Stimulated activated effector memory CD8-positive, alpha-beta T cell treated with anti-CD3 and anti-CD28 coated beads, Interleukin-12 subunit alpha, Interleukin-12 subunit beta, amount 100 ng/mL, for 72 hours (primary cell): ENCODE data around the gene STYXL1.

ENCODE experiments used
- ATAC-seq: fragments of 150-1000 bp; cut with Tn5 transposase; 2 replicates; pipeline ENCODE4 v1.10.0; 2021
- DNase-seq, 2 donors: peaks; one replicate each; pipeline ENCODE4 v3.0.0; 2021 to 2022; ENCODE audit warnings: low spot score in 2 of 2
- H3K27ac Mint-ChIP-seq: one replicate; pipeline ENCODE4 v1.8.0; 2022; ENCODE audit warnings: mild to moderate bottlenecking, mixed read lengths
- H3K36me3 Mint-ChIP-seq: one replicate; pipeline ENCODE4 v1.8.0; 2022; ENCODE audit warnings: mild to moderate bottlenecking, mixed read lengths
- H3K4me1 Mint-ChIP-seq: one replicate; pipeline ENCODE4 v1.8.0; 2022; ENCODE audit warnings: mixed read lengths
- H3K4me3 Mint-ChIP-seq: one replicate; pipeline ENCODE4 v1.8.0; 2022; ENCODE audit warnings: mild to moderate bottlenecking, mixed read lengths
- H3K9me3 Mint-ChIP-seq: one replicate; pipeline ENCODE4 v1.8.0; 2022; ENCODE audit warnings: mixed read lengths

STYXL1 gene

DNA sequence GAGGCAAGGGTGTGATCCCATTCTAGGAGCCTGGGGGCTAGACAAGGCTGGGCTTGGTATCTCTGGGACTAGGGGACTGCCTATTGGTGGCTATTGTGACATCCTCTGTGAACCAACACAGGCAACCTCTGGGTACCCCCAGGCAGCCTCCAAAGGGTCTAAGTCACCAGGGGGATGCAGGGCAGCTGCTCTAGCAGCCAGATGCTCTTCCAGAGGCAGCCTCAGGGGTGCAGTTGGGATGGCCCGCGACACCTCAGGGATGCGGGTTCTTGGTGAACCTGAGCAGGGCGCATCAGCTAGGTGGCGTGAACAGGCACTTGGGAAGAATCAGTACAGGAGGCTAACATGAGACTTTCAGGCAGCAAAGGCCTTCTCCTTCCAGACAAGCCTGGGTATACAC, 51.8 kb downstream of the STYXL1 start:
- Mint-ChIP-seq H3K9me3 (no peaks in the 10 kb centered on the region), H3K4me3 (no peak overlapping the region), H3K4me1 (peaks cover 24% of the 10 kb centered on the region), H3K27ac (no peak overlapping the region), H3K36me3 (peaks cover 13% of the 10 kb centered on the region)
- DNase-seq: no peak
- ATAC-seq: no peak

DNA sequence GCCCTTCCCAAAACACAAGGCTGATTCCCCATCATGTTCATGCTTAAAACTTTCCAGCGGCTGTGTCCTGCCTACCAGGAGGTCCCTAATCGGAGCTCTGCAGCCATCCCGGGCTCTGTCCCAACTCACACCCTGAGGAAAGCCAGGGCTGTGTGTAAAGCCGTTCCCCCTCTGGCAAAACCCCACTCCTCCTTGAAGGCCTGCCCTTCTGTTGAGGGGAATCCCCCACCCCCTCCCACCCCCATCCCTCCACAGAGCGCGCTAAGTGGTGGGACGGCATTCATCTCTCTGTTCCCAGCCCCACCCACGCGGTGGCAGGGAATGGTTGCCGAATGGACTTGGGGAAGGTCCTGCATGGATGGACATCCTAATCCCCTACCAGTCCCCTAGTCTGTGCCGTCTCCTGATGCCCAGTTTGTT, 52.7 kb downstream of the STYXL1 start:
- no peaks in the 10 kb centered on the region for H3K9me3 Mint-ChIP-seq
- DNase-seq (no peak), ATAC-seq (no peak)
- peaks cover 13% of the 10 kb centered on the region for H3K36me3 Mint-ChIP-seq
- H3K4me3 Mint-ChIP-seq: peak overlapping the region; percentile 70
- peaks cover 34% of the 10 kb centered on the region for H3K4me1 Mint-ChIP-seq
- no peak overlapping the region for H3K27ac Mint-ChIP-seq

DNA sequence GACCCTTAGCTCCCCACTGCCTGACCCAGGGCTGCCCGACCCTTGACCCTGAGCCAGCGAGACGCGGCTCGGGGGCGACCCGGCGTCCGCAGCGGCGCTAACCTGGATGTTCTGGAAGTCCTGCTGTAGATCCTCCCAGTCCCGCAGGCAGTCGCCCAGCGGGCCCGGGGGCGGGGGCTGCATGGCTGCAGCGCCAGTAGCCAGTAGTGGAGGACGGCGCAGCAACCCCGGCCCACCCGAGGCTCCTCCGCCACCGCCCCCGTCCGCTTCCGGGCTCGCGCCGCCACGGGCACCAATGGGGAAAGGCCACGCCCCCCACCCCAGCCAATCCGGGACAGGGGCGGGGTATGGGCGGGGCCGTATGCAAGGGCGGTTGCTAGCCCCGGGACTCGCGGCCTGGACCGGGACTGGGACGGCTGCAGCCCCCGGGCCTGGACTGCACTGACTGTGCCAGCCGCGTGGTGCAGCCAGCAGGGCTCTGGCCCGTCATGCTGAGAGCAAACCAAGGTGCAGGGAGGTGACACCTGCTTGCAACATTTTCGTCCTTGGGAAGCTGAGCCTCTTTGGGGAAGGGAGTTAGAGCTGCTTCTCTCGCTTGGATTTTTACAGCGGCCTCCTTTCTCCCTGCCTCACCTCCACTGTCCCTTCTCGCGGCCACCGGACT, 53.3 kb downstream of the STYXL1 start, which contains the start of gene TMEM120A:
TMEM120A (minus strand) TSS at position 208 of the 664 bp plus-strand sequence; CDS start at position 183, 25 bp downstream.
- DNase-seq (peak; percentile 92 to 95), ATAC-seq (peak; percentile 96)
- Mint-ChIP-seq H3K4me1 (peaks cover 39% of the 10 kb centered on the region), H3K4me3 (peak within 1 kb of the TSS; percentile 70), H3K36me3 (peaks cover 13% of the 10 kb centered on the region), H3K27ac (peak within 1 kb of the TSS; percentile 65), H3K9me3 (no peaks in the 10 kb centered on the region)

DNA sequence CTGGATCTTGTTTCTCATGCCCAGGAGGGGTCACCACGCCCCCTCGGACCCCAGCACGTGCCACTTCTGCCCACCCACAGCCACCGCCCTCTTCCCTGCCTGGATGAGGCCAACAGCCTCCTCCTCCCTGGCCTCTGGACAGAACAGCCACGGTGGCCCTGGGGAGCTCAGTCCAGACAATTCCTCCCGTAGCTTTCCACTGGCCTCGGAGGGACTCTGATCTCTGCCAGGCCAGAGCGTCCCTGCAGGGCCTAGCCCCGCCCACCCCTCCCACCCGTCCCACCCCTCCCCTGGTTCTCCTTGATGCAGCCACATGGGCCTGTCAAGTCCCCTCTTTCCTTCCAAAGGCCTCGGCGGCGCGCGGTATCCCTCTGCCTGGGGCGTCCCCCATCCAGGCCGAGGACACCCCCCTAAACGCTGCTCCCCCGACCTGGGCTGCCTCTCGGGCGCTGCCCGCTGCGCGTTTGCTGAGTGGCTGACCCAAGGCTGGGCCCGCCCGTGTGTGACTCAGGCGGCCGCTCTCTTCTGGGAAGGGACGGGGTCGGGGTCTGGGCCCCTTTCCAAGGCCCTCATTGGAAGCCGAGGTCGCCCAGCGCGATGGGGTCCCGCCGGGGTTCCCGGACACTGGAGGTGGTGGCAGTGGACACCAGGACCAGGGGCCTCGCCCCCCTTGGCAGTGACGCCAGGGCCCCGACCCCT, 54.0 kb downstream of the STYXL1 start:
- Mint-ChIP-seq H3K36me3 (peaks cover 13% of the 10 kb centered on the region), H3K4me1 (peaks cover 41% of the 10 kb centered on the region), H3K9me3 (no peaks in the 10 kb centered on the region), H3K4me3 (peak overlapping the region; percentile 70), H3K27ac (peak overlapping the region; percentile 65)
- ATAC-seq (peak; percentile 41), DNase-seq (peak in 1 of 2 donors; percentile 68)

DNA sequence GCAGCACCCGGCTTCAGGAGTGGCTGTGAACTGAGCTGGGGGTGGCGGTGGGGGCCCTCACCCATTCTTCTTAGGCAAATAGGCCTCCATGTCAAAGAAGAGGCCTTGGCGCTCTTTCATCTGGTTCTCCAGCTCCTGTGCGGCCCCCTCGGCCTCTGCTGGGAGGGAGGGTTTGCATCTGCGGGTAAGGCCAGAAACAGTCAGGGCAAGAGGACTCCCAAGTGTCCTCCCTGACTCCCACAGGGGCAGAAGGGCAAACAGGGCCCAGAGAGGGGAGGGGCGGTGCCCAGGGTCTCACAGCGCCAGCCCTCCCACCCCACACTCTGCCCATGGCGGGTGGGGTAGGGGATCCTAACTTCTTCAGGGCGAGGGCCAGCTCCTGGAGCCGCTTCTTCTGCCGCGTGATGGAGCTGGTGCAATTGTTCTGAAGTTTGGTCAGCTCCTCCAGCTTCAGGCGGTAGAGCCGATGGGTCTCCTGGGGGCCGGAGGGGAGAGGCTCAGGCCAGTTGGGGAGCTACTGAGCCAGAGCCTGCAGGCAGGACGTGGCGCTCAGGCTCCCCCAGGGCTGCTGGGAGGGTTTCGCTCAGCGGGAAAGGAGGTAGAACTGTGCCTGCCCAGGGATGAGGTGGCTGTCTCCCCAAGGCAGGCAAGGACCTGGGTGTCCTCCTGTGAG, 55.6 kb downstream of the STYXL1 start:
- Mint-ChIP-seq H3K36me3 (peaks cover 15% of the 10 kb centered on the region), H3K4me3 (no peak overlapping the region), H3K4me1 (peaks cover 46% of the 10 kb centered on the region), H3K9me3 (no peaks in the 10 kb centered on the region), H3K27ac (no peak overlapping the region)
- no peak for ATAC-seq
- DNase-seq: no peak

DNA sequence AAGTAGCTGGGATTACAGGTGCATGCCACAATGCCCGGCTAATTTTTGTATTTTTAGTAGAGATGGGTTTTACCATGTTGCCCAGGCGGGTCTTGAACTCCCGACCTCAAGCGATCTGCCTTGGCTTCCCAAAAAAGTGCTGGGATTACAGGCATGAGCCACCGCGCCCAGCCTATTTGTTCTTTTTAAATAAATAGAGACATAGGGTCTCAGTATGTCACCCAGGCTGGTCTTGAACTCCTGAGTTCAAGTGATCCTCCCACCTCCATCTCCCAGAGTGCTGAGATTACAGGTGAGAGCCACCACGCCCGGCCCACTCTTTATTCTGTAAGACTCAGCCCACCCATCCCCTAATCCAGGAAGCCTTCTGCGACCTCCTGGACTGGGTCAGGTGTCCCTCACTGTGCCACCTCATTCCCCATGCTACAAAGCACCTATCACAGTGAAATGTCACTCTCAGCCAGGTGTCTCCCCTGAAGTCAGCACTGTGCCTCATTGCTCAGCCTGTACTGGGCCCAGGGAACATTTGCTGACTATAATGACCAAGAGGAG, 56.2 kb downstream of the STYXL1 start:
- Mint-ChIP-seq H3K4me1 (peaks cover 43% of the 10 kb centered on the region), H3K36me3 (peaks cover 21% of the 10 kb centered on the region), H3K4me3 (no peak overlapping the region), H3K27ac (peak overlapping the region; percentile 32), H3K9me3 (no peaks in the 10 kb centered on the region)
- DNase-seq (no peak), ATAC-seq (no peak)

DNA sequence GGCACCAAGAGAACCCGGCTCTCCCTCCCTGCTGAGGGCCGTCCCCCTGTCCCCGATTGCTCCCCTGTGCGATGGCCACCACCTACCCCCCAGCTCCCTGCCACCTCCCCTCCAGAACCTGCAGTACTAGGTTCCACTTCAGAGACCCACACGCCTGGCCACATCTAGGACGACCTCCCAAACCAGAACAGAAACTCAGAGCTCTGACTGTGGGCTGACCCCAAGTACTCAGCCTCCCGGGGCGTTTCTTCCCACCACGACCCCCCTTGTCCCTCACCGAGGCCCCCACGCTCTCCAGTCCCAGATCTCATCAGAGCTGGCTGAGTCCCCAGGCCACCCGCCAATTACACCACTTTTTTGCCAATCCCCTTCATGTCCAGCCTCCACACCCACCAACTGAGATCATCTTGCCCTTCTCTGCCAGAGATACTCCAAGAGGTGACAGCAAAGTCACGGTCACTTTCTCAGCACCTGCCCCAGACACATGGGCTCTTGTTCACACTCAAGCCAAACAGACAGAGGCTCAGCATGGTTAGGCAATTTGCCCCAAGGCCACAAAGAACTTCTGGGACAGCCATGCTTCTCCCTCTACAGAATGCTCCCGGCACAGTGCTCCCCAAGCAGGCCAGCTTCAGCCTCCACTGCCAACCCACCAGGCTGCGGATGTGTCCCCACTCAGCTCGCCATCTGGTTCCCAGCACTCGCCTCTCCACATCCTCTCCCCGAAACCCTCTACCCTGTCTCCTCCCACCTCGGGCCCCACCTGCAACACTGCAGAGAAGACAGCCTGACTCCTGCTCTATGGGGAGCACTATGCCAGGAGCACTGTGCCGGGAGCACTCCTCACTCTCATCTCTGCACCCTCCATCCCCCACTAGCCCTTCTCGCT, 58.1 kb downstream of the STYXL1 start:
- DNase-seq (no peak), ATAC-seq (no peak)
- H3K4me1 Mint-ChIP-seq: peaks cover 41% of the 10 kb centered on the region
- H3K27ac Mint-ChIP-seq: peak overlapping the region; percentile 7
- no peak overlapping the region for H3K4me3 Mint-ChIP-seq
- peaks cover 24% of the 10 kb centered on the region for H3K36me3 Mint-ChIP-seq
- H3K9me3 Mint-ChIP-seq: no peaks in the 10 kb centered on the region

DNA sequence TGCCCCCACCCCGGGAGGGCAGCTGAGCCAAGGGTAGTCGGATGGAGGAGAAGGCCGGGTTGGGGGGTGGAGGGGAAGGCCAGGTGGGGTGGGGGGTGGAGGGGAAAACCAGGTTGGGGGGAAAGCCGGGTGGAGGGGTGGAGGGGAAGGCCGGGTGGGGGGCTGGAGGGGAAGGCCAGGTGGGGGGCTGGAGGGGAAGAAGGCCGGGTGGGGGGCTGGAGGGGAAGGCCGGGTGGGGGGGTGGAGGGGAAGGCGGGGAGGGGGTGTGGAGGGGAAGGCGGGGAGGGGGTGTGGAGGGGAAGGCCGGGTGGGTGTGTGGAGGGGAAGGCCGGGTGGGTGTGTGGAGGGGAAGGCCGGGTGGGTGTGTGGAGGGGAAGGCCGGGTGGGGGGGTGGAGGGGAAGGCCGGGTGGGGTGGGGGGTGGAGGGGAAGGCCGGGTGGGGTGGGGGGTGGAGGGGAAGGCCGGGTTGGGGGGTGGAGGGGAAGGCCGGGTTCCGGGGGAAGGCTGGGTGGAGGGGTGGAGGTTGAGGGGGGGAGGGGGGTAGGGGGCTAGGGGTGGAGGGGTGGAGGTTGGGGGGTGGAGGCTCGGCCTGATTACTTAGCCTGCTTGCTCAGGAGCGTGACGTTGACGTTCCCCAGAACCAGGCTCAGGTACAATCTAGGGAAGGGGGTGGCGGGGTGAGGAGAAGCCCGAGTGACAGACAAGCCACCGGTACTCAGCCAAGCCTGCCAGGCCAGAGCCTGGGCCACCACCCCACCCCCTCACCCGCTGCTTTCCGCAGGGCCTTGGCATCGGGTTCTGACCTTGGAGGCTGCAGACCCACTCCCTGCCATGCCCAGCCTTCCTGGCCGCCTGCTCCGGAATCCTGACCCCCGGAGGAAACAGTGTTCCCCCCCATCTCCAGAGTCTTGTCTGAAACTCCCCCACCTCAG, 59.0 kb downstream of the STYXL1 start:
- Mint-ChIP-seq H3K36me3 (peaks cover 24% of the 10 kb centered on the region), H3K27ac (peak overlapping the region; percentile 54), H3K4me1 (peaks cover 40% of the 10 kb centered on the region), H3K9me3 (no peaks in the 10 kb centered on the region), H3K4me3 (no peak overlapping the region)
- ATAC-seq (no peak), DNase-seq (no peak)

DNA sequence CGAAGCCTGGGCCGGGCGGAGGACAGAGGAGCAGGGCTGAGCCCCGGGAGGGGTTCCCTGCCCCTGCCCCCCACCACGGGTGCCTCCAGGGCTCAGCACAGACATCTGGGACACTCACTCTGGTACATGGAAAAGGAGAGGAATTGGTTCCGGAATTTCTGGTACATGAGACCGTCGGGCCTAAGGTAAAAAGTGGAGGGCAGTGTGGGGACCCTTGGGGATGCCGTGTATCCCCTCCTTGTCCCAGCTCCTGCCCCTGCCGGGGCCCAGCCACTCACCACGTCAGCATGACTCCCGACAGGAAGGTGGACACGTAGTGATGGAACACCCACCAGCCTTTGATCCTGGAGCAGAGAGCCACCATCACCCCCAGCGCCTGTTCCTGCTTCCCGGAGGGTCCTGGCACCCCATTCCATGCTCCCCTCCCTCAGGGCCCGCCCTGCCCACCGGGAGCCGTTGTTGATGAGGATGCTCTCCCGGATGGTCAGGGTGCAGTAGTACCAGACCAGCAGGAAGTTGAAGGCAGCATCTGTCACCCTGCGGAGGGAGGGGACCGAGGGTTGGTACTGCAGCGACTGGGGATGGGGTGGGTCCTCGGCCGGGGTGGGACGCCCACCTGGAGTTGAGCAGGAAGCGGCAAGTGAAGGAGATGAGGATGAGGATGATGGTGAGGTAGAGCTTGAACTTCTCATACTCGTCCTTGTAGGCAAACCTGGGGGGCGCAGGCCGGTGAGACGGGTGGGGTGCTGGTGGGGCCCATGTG, 59.8 kb downstream of the STYXL1 start:
- DNase-seq (no peak), ATAC-seq (no peak)
- H3K27ac Mint-ChIP-seq: peak overlapping the region; percentile 70
- peaks cover 31% of the 10 kb centered on the region for H3K4me1 Mint-ChIP-seq
- no peaks in the 10 kb centered on the region for H3K9me3 Mint-ChIP-seq
- H3K4me3 Mint-ChIP-seq: no peak overlapping the region
- H3K36me3 Mint-ChIP-seq: peaks cover 28% of the 10 kb centered on the region

DNA sequence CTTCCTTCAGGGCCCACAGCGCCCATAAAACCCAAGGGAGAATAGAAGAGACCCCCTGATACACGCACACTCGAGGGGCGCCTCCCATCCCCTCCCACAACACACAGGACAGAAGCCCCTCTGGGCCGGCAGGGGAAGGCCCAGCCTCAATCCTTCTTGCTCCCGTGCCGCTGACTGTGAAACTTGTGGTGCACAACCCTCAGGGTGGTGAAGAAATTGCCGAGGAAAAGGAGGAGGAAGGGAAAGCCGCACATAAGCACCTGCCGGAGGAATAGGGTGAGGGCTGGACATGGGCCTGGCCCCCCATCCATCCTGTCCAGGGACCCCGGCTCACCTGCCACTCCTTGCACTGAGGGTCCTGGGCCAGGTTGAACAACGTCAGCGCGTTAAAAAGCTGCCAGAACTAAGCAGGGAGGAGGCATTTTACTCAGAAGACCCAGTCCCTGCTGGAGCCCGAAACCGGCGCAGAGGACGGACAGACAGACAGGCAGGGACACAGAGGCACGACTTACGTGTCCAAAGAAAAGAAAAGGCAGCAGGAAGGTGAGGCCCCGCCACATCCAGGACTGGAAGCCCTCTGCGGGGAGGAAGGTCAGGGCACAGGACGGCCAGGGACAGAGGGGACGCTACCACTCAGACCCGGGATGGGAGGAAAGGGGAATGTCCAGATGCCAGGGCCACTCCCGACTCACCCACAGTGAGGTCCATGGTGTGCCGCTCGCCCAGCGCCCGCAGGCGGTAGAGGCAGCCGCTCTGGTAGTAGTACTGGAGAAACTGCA, 60.6 kb downstream of the STYXL1 start:
- Mint-ChIP-seq H3K36me3 (peaks cover 32% of the 10 kb centered on the region), H3K9me3 (no peaks in the 10 kb centered on the region), H3K4me1 (peaks cover 30% of the 10 kb centered on the region), H3K4me3 (no peak overlapping the region), H3K27ac (peak overlapping the region; percentile 70)
- DNase-seq (no peak), ATAC-seq (no peak)

DNA sequence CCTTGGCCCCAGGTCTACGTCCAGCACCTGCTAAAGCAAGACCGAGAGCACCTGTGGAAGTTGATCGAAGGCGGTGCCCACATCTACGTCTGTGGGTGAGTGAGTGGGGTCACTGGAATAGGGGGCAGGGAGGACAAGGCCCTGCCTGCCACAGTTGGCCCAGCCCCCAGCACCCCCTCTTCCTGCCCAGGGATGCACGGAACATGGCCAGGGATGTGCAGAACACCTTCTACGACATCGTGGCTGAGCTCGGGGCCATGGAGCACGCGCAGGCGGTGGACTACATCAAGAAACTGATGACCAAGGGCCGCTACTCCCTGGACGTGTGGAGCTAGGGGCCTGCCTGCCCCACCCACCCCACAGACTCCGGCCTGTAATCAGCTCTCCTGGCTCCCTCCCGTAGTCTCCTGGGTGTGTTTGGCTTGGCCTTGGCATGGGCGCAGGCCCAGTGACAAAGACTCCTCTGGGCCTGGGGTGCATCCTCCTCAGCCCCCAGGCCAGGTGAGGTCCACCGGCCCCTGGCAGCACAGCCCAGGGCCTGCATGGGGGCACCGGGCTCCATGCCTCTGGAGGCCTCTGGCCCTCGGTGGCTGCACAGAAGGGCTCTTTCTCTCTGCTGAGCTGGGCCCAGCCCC, 61.5 kb downstream of the STYXL1 start:
- ATAC-seq (no peak), DNase-seq (no peak)
- no peak overlapping the region for H3K27ac Mint-ChIP-seq
- peaks cover 30% of the 10 kb centered on the region for H3K4me1 Mint-ChIP-seq
- H3K9me3 Mint-ChIP-seq: no peaks in the 10 kb centered on the region
- H3K4me3 Mint-ChIP-seq: no peak overlapping the region
- peaks cover 41% of the 10 kb centered on the region for H3K36me3 Mint-ChIP-seq

DNA sequence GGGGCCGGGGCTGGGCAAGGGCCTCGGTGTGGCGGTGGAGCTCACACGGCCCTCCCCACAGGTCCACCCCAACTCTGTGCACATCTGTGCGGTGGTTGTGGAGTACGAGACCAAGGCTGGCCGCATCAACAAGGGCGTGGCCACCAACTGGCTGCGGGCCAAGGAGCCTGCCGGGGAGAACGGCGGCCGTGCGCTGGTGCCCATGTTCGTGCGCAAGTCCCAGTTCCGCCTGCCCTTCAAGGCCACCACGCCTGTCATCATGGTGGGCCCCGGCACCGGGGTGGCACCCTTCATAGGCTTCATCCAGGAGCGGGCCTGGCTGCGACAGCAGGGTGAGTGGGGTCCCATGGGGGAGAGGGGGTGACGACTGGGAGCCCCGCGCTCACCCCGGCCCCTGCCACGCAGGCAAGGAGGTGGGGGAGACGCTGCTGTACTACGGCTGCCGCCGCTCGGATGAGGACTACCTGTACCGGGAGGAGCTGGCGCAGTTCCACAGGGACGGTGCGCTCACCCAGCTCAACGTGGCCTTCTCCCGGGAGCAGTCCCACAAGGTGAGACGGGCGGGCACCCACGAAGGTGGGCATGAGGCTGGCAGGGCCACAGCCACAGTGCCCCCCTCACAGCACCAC, 62.2 kb downstream of the STYXL1 start:
- Mint-ChIP-seq H3K9me3 (no peaks in the 10 kb centered on the region), H3K36me3 (peaks cover 41% of the 10 kb centered on the region), H3K27ac (no peak overlapping the region), H3K4me3 (no peak overlapping the region), H3K4me1 (peaks cover 25% of the 10 kb centered on the region)
- DNase-seq (no peak), ATAC-seq (no peak)
